Activated CD4-positive, alpha-beta T cell treated with anti-CD3 and anti-CD28 coated beads for 24 hours (primary cell): ENCODE measurements around the gene ZNF540.
"Not testable (repeated sequence)": the region's sequence is repeated elsewhere in the genome, so short reads cannot be mapped to it uniquely, and the experiment has no call there.

Experiments used
- DNase-seq, 2 donors: peaks; one replicate each; pipeline ENCODE4 v3.0.0-alpha.2; 2020; ENCODE audit warnings: low read depth in 2 of 2

ZNF540 gene

DNA sequence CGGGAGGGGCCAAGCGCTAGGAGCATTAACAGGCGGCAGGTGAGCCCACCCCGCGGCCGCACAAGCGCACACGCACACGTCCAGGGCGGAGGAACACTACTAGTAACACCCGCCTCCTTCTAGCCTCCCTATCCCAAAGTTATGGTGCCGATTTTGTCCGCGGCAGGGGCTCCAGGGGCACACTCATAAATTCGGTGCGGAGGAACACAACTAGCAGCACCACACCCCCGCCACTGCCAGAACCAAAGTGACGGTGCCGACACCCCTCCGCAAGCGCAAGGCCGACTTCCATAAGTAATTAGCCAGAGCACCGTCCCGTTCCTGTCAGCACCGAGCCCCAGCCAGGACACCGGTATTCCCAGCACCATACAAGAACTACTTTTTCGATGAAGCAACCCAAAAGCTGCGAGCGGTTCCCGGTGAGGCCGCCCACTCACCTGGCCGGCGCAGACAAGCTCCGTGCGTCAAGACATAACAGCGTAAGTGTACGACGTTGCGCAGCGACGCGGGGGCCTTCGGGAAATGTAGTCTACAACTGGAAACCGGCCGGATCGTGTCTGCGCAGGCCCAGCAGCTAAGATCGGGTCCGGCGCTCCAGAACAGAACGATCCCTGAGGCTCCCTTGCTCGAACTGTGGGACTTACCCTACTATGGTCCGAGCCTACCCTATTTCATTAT is at the start of gene ZNF540, which contains the start of gene ZNF571:
Gene ZNF540 (plus strand): TSS at position 573 of the 678 bp plus-strand sequence. CDS start 3,572 bp downstream, outside the sequence.
Gene ZNF571 (minus strand): TSS at position 489 of the 678 bp plus-strand sequence. CDS start 8,116 bp downstream, outside the sequence.
- peak; percentile 84 to 87 for DNase-seq

- peak; percentile 1 to 20 for DNase-seq
Measured at GRCh38 chr19:37551129-37551993, 43.3 kb upstream of the ZNF540 start.

DNA sequence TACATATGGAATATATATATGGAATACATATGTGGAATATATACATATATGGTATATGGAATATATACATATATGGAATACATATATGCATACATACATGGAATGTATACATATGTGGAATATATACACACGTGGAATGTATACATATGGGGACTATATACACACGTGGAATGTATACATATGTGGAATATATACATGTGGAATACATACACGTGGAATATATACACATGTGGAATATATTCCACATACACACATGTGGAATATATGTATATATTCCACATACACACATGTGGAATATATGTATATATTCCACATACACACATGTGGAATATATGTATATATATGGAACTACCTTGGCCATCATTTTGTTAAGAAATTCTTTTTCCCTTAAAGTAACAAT is 31.2 kb upstream of the ZNF540 start:
- no peak for DNase-seq

DNA sequence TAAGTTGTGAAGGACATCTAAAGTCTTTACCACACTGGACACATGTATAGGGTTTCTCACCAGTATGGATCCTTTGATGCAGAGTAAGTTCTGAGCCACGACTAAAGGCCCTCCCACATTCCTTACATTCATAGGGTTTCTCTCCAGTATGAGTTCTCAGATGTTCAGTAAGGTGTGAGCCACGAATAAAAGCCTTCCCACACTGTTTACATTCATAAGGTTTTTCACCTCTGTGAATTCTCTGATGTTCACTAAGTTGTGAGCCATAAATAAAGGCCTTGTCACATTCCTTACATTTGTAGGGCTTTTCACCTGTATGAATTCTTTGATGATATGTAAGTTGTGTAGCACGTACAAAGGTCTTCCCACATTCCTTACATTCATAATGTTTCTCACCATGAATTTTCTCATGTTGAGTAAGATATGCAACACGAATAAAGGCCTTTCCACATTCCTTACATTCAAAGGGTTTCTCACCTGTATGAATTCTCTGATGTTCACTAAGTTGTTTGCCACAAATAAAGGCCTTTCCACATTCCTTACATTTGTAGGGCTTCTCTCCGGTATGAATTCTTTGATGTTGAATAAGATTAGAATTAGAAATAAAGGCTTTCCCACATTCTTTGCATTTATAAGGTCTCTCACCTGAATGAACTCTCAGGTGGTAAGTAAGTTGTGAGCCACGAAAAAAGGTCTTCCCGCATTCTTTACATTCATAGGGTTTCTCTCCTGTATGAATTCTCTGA is 29.9 kb upstream of the ZNF540 start:
- no peak for DNase-seq

DNA sequence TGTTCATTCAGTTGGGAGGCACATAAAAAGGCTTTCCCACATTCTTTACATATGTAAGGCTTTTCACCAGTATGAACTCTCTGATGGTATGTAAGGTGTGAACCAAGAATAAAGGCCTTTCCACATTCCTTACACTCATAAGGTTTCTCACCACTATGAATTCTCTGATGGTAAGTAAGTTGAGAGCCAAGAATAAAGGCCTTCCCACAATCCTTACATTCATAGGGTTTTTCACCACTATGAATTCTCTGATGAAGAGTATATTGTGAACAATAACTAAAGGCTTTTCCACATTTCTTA is 29.4 kb upstream of the ZNF540 start:
- no peak for DNase-seq

GRCh38 chr19:37572203-37572602 is 22.5 kb upstream of the ZNF540 start:
- no peak for DNase-seq

GRCh38 chr19:37583340-37583739 is 11.3 kb upstream of the ZNF540 start:
- no peak for DNase-seq

DNA sequence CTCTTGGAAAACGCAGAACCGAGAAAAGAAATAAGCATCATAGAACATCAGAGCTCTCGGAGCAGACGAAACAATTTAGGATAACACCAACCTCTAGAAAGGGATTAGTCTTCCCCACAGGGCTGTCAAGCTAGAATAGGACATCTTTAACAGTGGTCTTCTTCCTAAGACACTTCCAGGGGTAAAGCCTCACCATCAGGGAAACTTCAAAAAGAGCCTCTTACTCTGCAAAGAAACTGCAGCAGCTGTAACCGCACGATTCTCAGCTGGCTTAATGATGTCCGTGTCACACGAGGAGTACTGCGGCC is 726 bp upstream of the ZNF540 start:
- no peak for DNase-seq

DNA sequence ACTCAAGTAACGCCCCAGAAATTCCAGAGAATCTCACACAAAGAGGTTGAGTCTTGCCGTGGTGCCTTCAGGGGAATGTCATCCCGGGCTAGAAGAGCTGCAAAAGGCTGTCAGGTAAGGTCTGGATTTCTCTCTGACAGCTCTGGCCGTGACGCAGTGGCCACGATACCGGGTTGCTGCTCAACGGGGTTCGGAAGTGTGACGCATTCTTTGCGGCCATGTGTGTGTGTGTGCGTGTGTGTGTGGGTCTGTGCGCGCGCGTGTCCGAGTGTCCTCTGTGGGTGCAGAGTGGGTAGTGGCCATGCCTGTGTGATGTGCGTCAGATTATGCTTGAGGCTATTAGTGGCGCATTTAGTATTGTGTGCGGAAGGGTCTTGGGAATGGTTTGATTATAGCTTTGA is 306 bp downstream of the ZNF540 start:
- DNase-seq = peak; percentile 11 to 40

GRCh38 chr19:37635076-37636056 is 40.7 kb downstream of the ZNF540 start:
- DNase-seq = no peak

DNA sequence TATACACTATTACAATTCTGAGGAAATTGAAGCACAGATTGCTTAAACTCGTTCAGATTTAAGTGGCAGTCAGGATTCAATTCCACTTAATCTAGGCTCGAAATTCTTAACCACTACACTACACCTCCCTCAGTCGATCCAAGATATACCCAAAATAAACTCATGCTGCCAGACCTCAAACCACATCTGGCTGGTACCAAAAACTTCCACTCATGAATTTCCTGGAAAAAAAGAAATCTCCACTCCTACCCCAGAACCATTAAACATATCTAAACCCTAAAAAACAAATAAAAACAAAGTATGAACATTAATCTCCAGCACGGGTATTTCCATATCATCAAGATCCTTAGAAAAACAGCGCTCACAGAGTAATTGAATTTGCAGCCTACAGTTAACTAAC is 59.4 kb downstream of the ZNF540 start:
- no peak for DNase-seq

DNA sequence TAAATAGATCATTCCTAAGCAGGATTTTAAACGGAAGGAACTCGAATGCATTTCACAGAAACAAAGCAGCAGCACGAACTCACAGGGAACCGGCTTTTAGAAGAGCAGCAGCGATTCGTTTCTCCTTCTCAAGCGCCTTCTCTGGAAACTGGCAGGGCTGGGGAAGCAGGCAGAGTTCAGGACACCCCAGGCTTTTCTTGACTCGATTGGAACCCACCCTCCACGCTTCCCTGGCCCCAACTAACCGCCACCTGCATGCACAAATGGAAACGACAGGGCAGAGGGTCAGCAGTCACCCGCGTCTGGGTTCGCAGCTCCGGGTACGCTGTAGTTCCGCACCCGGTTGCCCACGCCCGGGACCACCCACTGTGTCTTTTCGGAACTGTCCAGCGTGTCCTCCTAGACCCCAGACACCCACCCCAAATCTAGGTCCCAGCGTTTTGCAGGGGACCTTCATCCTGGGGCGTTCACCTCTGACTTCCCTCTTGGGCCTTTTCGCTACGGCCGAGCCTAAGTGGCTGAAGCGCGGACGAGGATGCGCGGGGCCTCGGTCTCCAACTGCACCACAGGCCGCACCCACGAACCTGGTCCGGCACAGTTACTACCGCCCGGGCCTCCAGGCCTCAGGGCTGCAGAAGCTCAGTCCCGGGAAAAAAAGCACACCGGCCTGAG is 60.1 kb downstream of the ZNF540 start:
- peak in 1 of 2 donors; percentile 10 for DNase-seq

DNA sequence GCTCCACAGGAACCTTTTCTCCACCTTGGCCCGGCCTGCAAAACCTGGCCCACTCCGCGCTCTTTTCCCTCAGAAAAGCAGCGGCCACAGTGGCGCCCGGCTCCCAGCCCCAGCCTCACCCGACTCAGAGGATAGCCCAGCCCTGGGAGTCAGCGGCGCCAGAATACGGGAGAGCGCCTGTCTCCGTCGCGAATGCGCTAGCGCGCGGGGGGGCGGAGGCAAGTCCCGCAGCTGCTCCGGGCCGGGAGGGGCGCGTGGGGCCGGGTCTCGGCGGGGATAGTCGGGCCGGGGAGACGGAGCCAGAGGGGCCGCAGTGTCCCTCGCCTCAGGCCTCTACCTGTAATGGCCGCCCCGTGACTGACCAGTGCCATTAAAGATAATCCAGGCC is 60.6 kb downstream of the ZNF540 start, which contains the start of gene ZFP30:
Gene ZFP30 (minus strand): TSS at position 165 of the 388 bp plus-strand sequence. CDS start 7,643 bp downstream, outside the sequence.
- peak; percentile 49 to 66 for DNase-seq

DNA sequence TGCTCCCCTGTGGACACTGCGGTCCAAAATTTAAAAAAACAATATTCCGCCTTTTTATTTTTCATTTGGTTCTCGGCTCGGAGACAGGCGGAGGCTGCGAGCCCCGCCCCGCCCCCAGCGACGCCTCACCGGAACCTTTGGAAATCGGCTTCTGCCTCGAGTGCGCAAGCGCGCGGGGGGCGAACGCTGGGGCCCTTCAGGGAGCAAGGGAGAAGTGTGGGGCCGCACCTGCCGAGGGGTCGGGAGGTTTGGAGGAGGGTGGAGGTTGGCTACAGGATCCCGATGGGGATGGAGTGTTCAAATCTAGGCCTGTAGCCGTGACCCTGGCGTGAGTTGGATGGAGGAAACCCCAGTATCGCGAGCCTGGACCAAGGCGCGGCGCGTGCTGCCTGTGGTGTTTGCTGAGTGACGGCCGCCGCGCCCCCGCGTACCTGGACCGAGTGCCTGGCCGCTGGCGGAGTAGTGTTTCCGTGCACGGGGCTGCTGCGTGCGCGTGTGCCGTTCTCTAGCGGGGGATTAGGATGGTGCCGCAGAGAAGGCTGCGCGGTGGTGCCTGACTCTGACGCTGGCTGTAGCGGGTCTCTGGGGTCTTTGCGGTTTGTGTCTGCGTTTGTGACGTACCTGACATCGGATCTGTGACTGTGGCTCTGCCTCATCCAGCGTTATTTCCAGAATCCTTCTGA is 61.2 kb downstream of the ZNF540 start:
- peak; percentile 67 to 78 for DNase-seq

- not testable (repeated sequence) for DNase-seq
Measured at GRCh38 chr19:37657157-37657556, 62.5 kb downstream of the ZNF540 start.
